ENCODE data around the gene EID3.
"Not testable (repeated sequence)": the region's sequence is repeated elsewhere in the genome, so short reads cannot be mapped to it uniquely, and the experiment has no call there.

Gene EID3

GRCh38 chr12:104312202-104312601 is 8.7 kb downstream of the EID3 start:
- H3K4me3 Mint-ChIP-seq = no peak overlapping the region

GRCh38 chr12:104312654-104313053 is 9.1 kb downstream of the EID3 start:
- Mint-ChIP-seq H3K4me3 (no peak overlapping the region), H3K9me3 (no peaks in the 10 kb centered on the region), H3K27me3 (no peaks in the 10 kb centered on the region), H3K36me3 (peaks cover 20% of the 10 kb centered on the region), H3K27ac (no peak overlapping the region), H3K4me1 (peaks cover 6% of the 10 kb centered on the region)
- no peak for ATAC-seq (ENCODE audit: low read depth)
- no peak for DNase-seq (ENCODE audit: low spot score in 2 of 2)

More at GRCh38 chr12:104312202-104312601, 8.7 kb downstream of the EID3 start:
- Mint-ChIP-seq H3K9me3 (no peaks in the 10 kb centered on the region), H3K4me1 (peaks cover 10% of the 10 kb centered on the region), H3K27me3 (no peaks in the 10 kb centered on the region), H3K36me3 (peaks cover 23% of the 10 kb centered on the region), H3K27ac (no peak overlapping the region)
- ATAC-seq (ENCODE audit: low read depth) (no peak), DNase-seq (ENCODE audit: low spot score in 2 of 2) (no peak)

DNA sequence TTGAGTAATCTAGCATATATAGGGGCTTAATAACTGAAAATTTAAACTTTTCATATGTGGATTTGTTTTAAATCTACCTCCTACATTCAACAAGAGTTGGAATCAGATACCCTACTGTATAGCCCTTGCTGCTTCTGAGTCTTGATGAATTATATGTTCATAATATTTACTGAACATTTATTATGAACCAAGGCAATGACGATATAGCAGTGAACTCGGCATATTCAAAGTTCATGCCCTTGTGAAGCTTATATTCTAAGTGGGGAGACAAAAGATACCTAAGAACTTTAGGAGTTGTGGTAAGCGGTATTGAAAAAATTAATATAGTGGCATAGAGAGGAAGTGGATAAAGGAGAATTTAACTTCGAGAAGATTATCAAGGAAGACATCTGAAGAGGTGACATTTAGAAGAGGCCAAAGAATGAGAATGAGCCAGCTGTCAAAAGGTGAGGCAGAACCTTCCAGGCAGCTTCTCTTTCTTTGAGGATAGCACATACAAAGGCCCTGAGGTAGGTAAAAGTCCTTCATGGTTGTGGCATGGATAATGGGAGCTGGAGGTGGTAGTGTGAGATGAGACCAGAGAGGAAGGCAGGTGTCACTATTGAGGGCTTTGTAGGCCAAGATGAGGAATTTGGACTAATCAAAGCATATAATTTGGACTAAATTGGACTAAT is 10.2 kb downstream of the EID3 start:
- H3K27me3 Mint-ChIP-seq = no peaks in the 10 kb centered on the region
- ATAC-seq (ENCODE audit: low read depth) = no peak
- H3K9me3 Mint-ChIP-seq = no peaks in the 10 kb centered on the region
- no peak overlapping the region for H3K4me3 Mint-ChIP-seq
- peaks cover 6% of the 10 kb centered on the region for H3K4me1 Mint-ChIP-seq
- DNase-seq (ENCODE audit: low spot score in 2 of 2) = no peak
- H3K36me3 Mint-ChIP-seq = peaks cover 21% of the 10 kb centered on the region
- H3K27ac Mint-ChIP-seq = no peak overlapping the region

GRCh38 chr12:104314242-104314614 is 10.7 kb downstream of the EID3 start:
- Mint-ChIP-seq H3K4me1 (peaks cover 4% of the 10 kb centered on the region), H3K27me3 (no peaks in the 10 kb centered on the region), H3K4me3 (no peak overlapping the region), H3K36me3 (peaks cover 22% of the 10 kb centered on the region), H3K27ac (no peak overlapping the region), H3K9me3 (no peaks in the 10 kb centered on the region)
- no peak for ATAC-seq (ENCODE audit: low read depth)
- no peak for DNase-seq (ENCODE audit: low spot score in 2 of 2)

- Mint-ChIP-seq H3K4me1 (no peaks in the 10 kb centered on the region), H3K9me3 (no peaks in the 10 kb centered on the region), H3K36me3 (peaks cover 26% of the 10 kb centered on the region), H3K4me3 (no peak overlapping the region), H3K27me3 (no peaks in the 10 kb centered on the region), H3K27ac (no peak overlapping the region)
- ATAC-seq (ENCODE audit: low read depth) (no peak), DNase-seq (ENCODE audit: low spot score in 2 of 2) (no peak)
These were observed 12.0 kb downstream of the EID3 start for GRCh38 chr12:104315326-104316224.

- Mint-ChIP-seq H3K4me3 (no peak overlapping the region), H3K4me1 (no peaks in the 10 kb centered on the region), H3K9me3 (no peaks in the 10 kb centered on the region), H3K27me3 (no peaks in the 10 kb centered on the region), H3K27ac (no peak overlapping the region), H3K36me3 (peaks cover 33% of the 10 kb centered on the region)
- DNase-seq (ENCODE audit: low spot score in 2 of 2) = no peak
- ATAC-seq (ENCODE audit: low read depth) = no peak
These were observed 13.4 kb downstream of the EID3 start for GRCh38 chr12:104316936-104317335.

DNA sequence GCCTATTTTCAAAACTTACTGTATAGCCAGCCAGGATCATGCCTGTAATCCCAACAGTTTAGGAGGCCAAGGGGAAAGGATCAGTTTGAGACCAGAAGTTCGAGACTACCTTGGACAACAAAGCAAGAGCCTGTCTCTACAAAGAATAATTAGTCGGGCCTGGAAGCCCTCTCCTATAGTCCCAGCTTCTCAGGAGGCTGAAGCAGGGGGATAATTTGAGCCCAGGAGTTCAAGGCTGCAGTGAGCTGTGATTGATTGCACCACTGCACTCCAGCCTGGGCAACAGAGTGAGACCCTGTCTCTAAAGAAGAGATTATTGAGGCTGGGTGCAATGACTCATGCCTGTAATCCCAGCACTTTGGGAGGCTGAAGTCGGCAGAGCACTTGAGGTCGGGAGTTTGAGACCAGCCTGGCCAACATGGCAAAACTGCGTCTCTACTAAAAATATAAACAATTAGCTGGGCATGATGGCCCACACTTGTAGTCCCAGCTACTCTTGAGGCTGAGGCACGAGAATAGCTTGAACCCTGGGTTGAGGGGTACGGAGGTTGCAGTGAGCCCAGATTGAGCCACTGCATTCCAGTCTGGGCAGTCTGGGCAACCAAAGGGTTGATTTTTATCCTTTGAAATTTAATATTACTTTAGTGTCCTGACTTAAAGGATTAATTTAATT is 14.1 kb downstream of the EID3 start:
- H3K27ac Mint-ChIP-seq = no peak overlapping the region
- peaks cover 33% of the 10 kb centered on the region for H3K36me3 Mint-ChIP-seq
- H3K4me1 Mint-ChIP-seq = no peaks in the 10 kb centered on the region
- no peak overlapping the region for H3K4me3 Mint-ChIP-seq
- DNase-seq (ENCODE audit: low spot score in 2 of 2) (no peak), ATAC-seq (ENCODE audit: low read depth) (no peak)
- no peaks in the 10 kb centered on the region for H3K9me3 Mint-ChIP-seq
- no peaks in the 10 kb centered on the region for H3K27me3 Mint-ChIP-seq

DNA sequence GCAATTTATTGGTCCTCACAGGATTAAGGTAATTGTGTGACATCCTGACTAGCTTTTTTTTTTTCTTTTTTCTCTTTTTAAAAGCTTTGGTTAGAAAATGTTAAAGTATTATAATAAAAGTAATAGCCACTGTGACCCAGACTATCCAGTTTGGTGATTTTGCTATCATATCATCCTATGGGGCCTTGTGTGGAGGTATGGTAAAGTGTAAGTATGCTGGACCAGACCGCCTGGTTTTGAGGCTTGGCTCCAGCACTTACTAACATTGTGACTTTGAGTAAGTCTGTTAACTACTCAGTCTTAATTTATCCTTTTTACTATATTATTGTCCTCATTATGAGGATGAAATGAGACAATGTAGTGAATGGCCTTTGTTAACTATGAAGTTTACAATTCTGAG is 15.5 kb downstream of the EID3 start:
- H3K9me3 Mint-ChIP-seq = no peaks in the 10 kb centered on the region
- ATAC-seq (ENCODE audit: low read depth) = no peak
- H3K27me3 Mint-ChIP-seq = no peaks in the 10 kb centered on the region
- no peak overlapping the region for H3K27ac Mint-ChIP-seq
- H3K4me1 Mint-ChIP-seq = no peaks in the 10 kb centered on the region
- H3K4me3 Mint-ChIP-seq = no peak overlapping the region
- DNase-seq (ENCODE audit: low spot score in 2 of 2) = no peak
- peaks cover 31% of the 10 kb centered on the region for H3K36me3 Mint-ChIP-seq

- DNase-seq (ENCODE audit: low spot score in 2 of 2) (no peak), ATAC-seq (ENCODE audit: low read depth) (no peak)
- Mint-ChIP-seq H3K4me1 (no peaks in the 10 kb centered on the region), H3K9me3 (no peaks in the 10 kb centered on the region), H3K27ac (no peak overlapping the region), H3K27me3 (no peaks in the 10 kb centered on the region), H3K36me3 (peaks cover 35% of the 10 kb centered on the region), H3K4me3 (no peak overlapping the region)
These were observed 16.5 kb downstream of the EID3 start for GRCh38 chr12:104319918-104320626.

GRCh38 chr12:104320627-104321024 is 17.1 kb downstream of the EID3 start:
- no peak overlapping the region for H3K4me3 Mint-ChIP-seq
- H3K9me3 Mint-ChIP-seq = no peaks in the 10 kb centered on the region
- no peaks in the 10 kb centered on the region for H3K4me1 Mint-ChIP-seq
- H3K36me3 Mint-ChIP-seq = peaks cover 31% of the 10 kb centered on the region
- ATAC-seq (ENCODE audit: low read depth) = no peak
- H3K27me3 Mint-ChIP-seq = no peaks in the 10 kb centered on the region
- no peak for DNase-seq (ENCODE audit: low spot score in 2 of 2)
- no peak overlapping the region for H3K27ac Mint-ChIP-seq

DNA sequence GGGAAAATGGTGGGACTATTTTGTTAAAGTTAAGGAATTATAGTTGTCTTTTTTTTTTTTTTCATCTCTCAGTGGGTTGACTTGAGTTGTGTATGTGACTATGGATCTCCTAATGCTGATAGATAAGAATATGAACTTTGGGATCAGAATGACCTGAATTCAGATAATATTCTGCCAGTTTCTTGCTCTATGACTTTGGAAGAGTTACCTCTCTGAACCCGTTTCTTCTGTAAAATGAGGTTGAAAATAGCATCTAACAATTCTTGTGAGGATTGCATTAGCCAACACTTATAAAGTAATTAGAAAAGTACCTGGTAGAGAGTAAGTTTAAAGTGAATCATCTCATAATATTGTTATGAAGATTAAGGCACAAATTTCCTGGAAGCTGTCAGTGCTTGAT is 18.4 kb downstream of the EID3 start:
- Mint-ChIP-seq H3K4me1 (no peaks in the 10 kb centered on the region), H3K27ac (no peak overlapping the region), H3K9me3 (no peaks in the 10 kb centered on the region), H3K27me3 (no peaks in the 10 kb centered on the region), H3K4me3 (no peak overlapping the region), H3K36me3 (peaks cover 30% of the 10 kb centered on the region)
- DNase-seq (ENCODE audit: low spot score in 2 of 2) (no peak), ATAC-seq (ENCODE audit: low read depth) (no peak)

- not testable (repeated sequence) for H3K4me1 Mint-ChIP-seq; H3K4me3 Mint-ChIP-seq; H3K27ac Mint-ChIP-seq; H3K9me3 Mint-ChIP-seq; DNase-seq (ENCODE audit: low spot score in 2 of 2); H3K27me3 Mint-ChIP-seq; ATAC-seq (ENCODE audit: low read depth)
- peaks cover 36% of the 10 kb centered on the region for H3K36me3 Mint-ChIP-seq
These were observed 19.0 kb downstream of the EID3 start for GRCh38 chr12:104322533-104322932.

GRCh38 chr12:104323899-104324298 is 20.4 kb downstream of the EID3 start:
- Mint-ChIP-seq H3K27me3 (no peaks in the 10 kb centered on the region), H3K27ac (no peak overlapping the region), H3K4me3 (no peak overlapping the region), H3K9me3 (no peaks in the 10 kb centered on the region), H3K4me1 (no peaks in the 10 kb centered on the region), H3K36me3 (peaks cover 34% of the 10 kb centered on the region)
- no peak for ATAC-seq (ENCODE audit: low read depth)
- DNase-seq (ENCODE audit: low spot score in 2 of 2) = no peak

GRCh38 chr12:104328278-104328677 is 24.7 kb downstream of the EID3 start:
- H3K4me1 Mint-ChIP-seq; ATAC-seq (ENCODE audit: low read depth); H3K4me3 Mint-ChIP-seq; H3K9me3 Mint-ChIP-seq; H3K27me3 Mint-ChIP-seq; H3K27ac Mint-ChIP-seq; DNase-seq (ENCODE audit: low spot score in 2 of 2): not testable (repeated sequence)
- peaks cover 20% of the 10 kb centered on the region for H3K36me3 Mint-ChIP-seq
